Ovary (tissue), 9 donors: ENCODE results near the gene MAP1B. TPM values are rescaled to one million over a fixed set of nuclear protein-coding genes. Genes with fewer than 3 reads are reported as not detected.

Source experiments
- DNase-seq, 5 donors: peaks; one replicate each; pipeline ENCODE4 v3.0.0-alpha.2; 2019 to 2020
- H3K27ac ChIP-seq, 2 donors: fragments of 200-600 bp; one replicate each; pipeline versions ENCODE4 v1.5.1 to v1.8.0; 2019 to 2022
- H3K27me3 ChIP-seq: fragments of 200-600 bp; one replicate; pipeline ENCODE4 v1.8.0; 2022
- H3K36me3 ChIP-seq: fragments of 200-600 bp; sonication (generic); one replicate; pipeline ENCODE4 v1.5.1; 2019
- H3K4me1 ChIP-seq: one replicate; pipeline ENCODE4 v1.8.1; 2013; ENCODE audit warnings: mild to moderate bottlenecking, moderate library complexity; ENCODE audit not compliant: insufficient read depth
- H3K4me3 ChIP-seq: fragments of 200-600 bp; sonication (generic); one replicate; pipeline ENCODE4 v1.5.1; 2017
- H3K9me3 ChIP-seq, 2 donors: fragments of 200-600 bp in 1 of 2; sonication (generic) in 1 of 2; one replicate each; pipeline versions ENCODE4 v1.5.1 to v1.8.1; 2013 to 2019; ENCODE audit warnings: mild to moderate bottlenecking in 1 of 2, moderate library complexity in 1 of 2
- CTCF ChIP-seq, 3 donors: fragments of 450-650 bp in 2 of 3; fragments of 200-600 bp in 1 of 3; IDR thresholded peaks; one replicate each; pipeline versions ENCODE4 v1.5.1 to v1.8.0; 2016 to 2022; ENCODE audit warnings: antibody characterized with exemption in 3 of 3, mild to moderate bottlenecking in 1 of 3
- EP300 ChIP-seq: sonication (generic); formaldehyde crosslinking; IDR thresholded peaks from one replicate; pipeline ENCODE4 v1.6.1; 2017; ENCODE audit warnings: antibody characterized with exemption
- POLR2A ChIP-seq: fragments of 450-650 bp; IDR thresholded peaks from one replicate; pipeline ENCODE4 v1.6.1; 2017; ENCODE audit warnings: antibody characterized with exemption, mild to moderate bottlenecking, moderate library complexity
- WGBS, 3 donors: extraction: QIAGEN DNeasy Blood & Tissue Kit in 1 of 3; methylation state at CpG; one replicate each; pipeline versions ENCODE4 v1.1.5 to v1.1.7; 2013 to 2017; 5-methylcytosine and 5-hydroxymethylcytosine counted together
- intact Hi-C, 4 donors: fragments of 100-400 bp; cut with DNase I; formaldehyde crosslinking; loops; one replicate each; pipeline versions ENCODE4 v1.11.0 to v1.15.1; 2022 to 2023
- polyA plus RNA-seq, 2 donors: library from polyadenylated mRNA; stranded (reverse); fragments of 200-250 nt in 1 of 2; fragments of 350-450 nt in 1 of 2; fragmentation: Illumina TruSeq in 1 of 2; extraction: RNeasy Lipid Tissue Mini Kit (QIAGEN cat#74804) in 1 of 2; gene quantifications; one replicate each; pipeline ENCODE4 v1.2.3, GENCODE V29; 2013 to 2014
- total RNA-seq, 7 donors: library from RNA; depleted of rRNA in 2 of 7; stranded (reverse); fragments of >200 nt in 2 of 7; fragmentation: NEBNext Ultra II Directional in 3 of 7; extraction: Animal tissue kit (Norgen Biotek cat#: 25700) in 3 of 7; gene quantifications; one replicate each; pipeline versions ENCODE4 v1.1.0 to v1.2.4, GENCODE V29; 2016 to 2023
- donor health status: DM: no; HTN: no; CAD: no; lungs with moderate emphysema.
- donor health status: DM: no; HTN: no; CAD: no.
- donor health status: Bipolar disorder and iron deficiency.
- donor health status: DM: yes; HTN: yes; CAD: no.
- donor health status: DM: no; HTN: no; CAD: no.
- donor health status: DM: yes; HTN: yes; CAD: no.

Gene MAP1B
- total and polyA plus RNA-seq, 9 donors = 4.4 to 126 (median 47.7) TPM

GRCh38 chr5:72092074-72092473 is 15.2 kb upstream of the MAP1B start:
- WGBS, 3 donors = 70 to 90% (median 71%) methylated on average over 1 of the region's 1 CpG
- no peaks in the 10 kb centered on the region for H3K36me3 ChIP-seq
- no peak overlapping the region for H3K27ac ChIP-seq
- no peaks in the 10 kb centered on the region for H3K27me3 ChIP-seq
- H3K4me3 ChIP-seq = no peak overlapping the region
- H3K9me3 ChIP-seq = no peaks in the 10 kb centered on the region
- DNase-seq = no peak
- TF ChIP-seq EP300 (no peak), CTCF (IDR thresholded peaks at IDR 0.05) (no peak), POLR2A (no peak)
- intact Hi-C loops = no loop called here
- no peaks in the 10 kb centered on the region for H3K4me1 ChIP-seq

- no peaks in the 10 kb centered on the region for H3K4me1 ChIP-seq
- no peak for DNase-seq
- intact Hi-C loops = no loop called here
- no peak overlapping the region for H3K27ac ChIP-seq
- no peak overlapping the region for H3K4me3 ChIP-seq
- H3K27me3 ChIP-seq = no peaks in the 10 kb centered on the region
- no peaks in the 10 kb centered on the region for H3K36me3 ChIP-seq
- H3K9me3 ChIP-seq = no peaks in the 10 kb centered on the region
- TF ChIP-seq EP300 (no peak), POLR2A (no peak), CTCF (IDR thresholded peaks at IDR 0.05) (no peak)
Observed at GRCh38 chr5:72093217-72093616, 14.1 kb upstream of the MAP1B start.

GRCh38 chr5:72093824-72094223 is 13.5 kb upstream of the MAP1B start:
- Histone ChIP-seq H3K4me1 (no peaks in the 10 kb centered on the region), H3K27me3 (no peaks in the 10 kb centered on the region), H3K27ac (no peak overlapping the region), H3K36me3 (no peaks in the 10 kb centered on the region), H3K9me3 (no peaks in the 10 kb centered on the region), H3K4me3 (no peak overlapping the region)
- intact Hi-C loops = no loop called here
- TF ChIP-seq CTCF (IDR thresholded peaks at IDR 0.05) = no peak
- TF ChIP-seq EP300 = no peak
- TF ChIP-seq POLR2A = no peak
- DNase-seq = no peak
- WGBS, 3 donors = 70 to 85% (median 77%) methylated on average over 3 of the region's 3 CpGs

GRCh38 chr5:72096602-72097188 is 10.6 kb upstream of the MAP1B start:
- no peak overlapping the region for H3K4me3 ChIP-seq
- TF ChIP-seq EP300 = no peak
- no peak for TF ChIP-seq POLR2A
- TF ChIP-seq CTCF (IDR thresholded peaks at IDR 0.05) = no peak
- intact Hi-C loops = no loop called here
- no peak for DNase-seq
- no peaks in the 10 kb centered on the region for H3K9me3 ChIP-seq
- H3K4me1 ChIP-seq = no peaks in the 10 kb centered on the region
- no peaks in the 10 kb centered on the region for H3K27me3 ChIP-seq
- 72 to 85% (median 79%) methylated on average over 6 of the region's 6 CpGs for WGBS, 3 donors
- no peak overlapping the region for H3K27ac ChIP-seq
- H3K36me3 ChIP-seq = no peaks in the 10 kb centered on the region
